ENCODE results near the gene LUC7L.
A peak's percentile ranks its signal among the peaks of the same experiment; 100 is the strongest.
"Not testable (repeated sequence)": the region's sequence is repeated elsewhere in the genome, so short reads cannot be mapped to it uniquely, and the experiment has no call there.

The LUC7L gene

GRCh38 chr16:229731-230281, 557 bp upstream of the LUC7L start:
- DNase-seq, result no peak

- no peak for DNase-seq
Measured at GRCh38 chr16:228151-228851, 948 bp downstream of the LUC7L start.

GRCh38 chr16:220021-220420, 9.2 kb downstream of the LUC7L start:
- DNase-seq, result no peak

- DNase-seq, result no peak
Measured at GRCh38 chr16:212999-213398, 16.2 kb downstream of the LUC7L start.

GRCh38 chr16:211631-212180, 17.5 kb downstream of the LUC7L start:
- not testable (repeated sequence) for DNase-seq

- DNase-seq, result not testable (repeated sequence)
Measured at GRCh38 chr16:209359-209758, 19.9 kb downstream of the LUC7L start.

GRCh38 chr16:204046-204445, 25.2 kb downstream of the LUC7L start:
- DNase-seq, result not testable (repeated sequence)

- no peak for DNase-seq
Measured at GRCh38 chr16:203246-203645, 26.0 kb downstream of the LUC7L start.

GRCh38 chr16:200388-200787, 28.9 kb downstream of the LUC7L start:
- DNase-seq, result peak; percentile 27

- no peak for DNase-seq
Measured at GRCh38 chr16:194516-194915, 34.7 kb downstream of the LUC7L start.

- DNase-seq, result no peak
Measured at GRCh38 chr16:193441-193840, 35.8 kb downstream of the LUC7L start.

- no peak for DNase-seq
Measured at GRCh38 chr16:192686-193085, 36.6 kb downstream of the LUC7L start.

- DNase-seq, result no peak
Measured at GRCh38 chr16:191831-192230, 37.4 kb downstream of the LUC7L start.

- DNase-seq, result no peak
Measured at GRCh38 chr16:189604-190186, 39.6 kb downstream of the LUC7L start.

GRCh38 chr16:188674-189073, 40.6 kb downstream of the LUC7L start:
- no peak for DNase-seq

GRCh38 chr16:187330-187729, 41.9 kb downstream of the LUC7L start:
- no peak for DNase-seq

GRCh38 chr16:185691-186090, 43.6 kb downstream of the LUC7L start:
- DNase-seq, result no peak

- DNase-seq, result no peak
Measured at GRCh38 chr16:185213-185612, 44.0 kb downstream of the LUC7L start.

GRCh38 chr16:183005-183404, 46.2 kb downstream of the LUC7L start:
- DNase-seq, result no peak

GRCh38 chr16:181565-182021, 47.7 kb downstream of the LUC7L start:
- DNase-seq, result peak; percentile 5

GRCh38 chr16:180681-181564, 48.3 kb downstream of the LUC7L start:
- peak; percentile 57 for DNase-seq

GRCh38 chr16:180101-180675, 49.1 kb downstream of the LUC7L start, which contains the start of gene HBQ1:
HBQ1 (plus strand) TSS chr16:180459; CDS start chr16:180487, 28 bp downstream.
- DNase-seq, result peak; percentile 37

Data from fibroblast of skin of scalp (primary cell).